Left renal cortex interstitium (tissue), 4 donors: ENCODE data around the gene NOL6. TPM values are rescaled to one million over a fixed set of nuclear protein-coding genes. Genes with fewer than 3 reads are reported as not detected.

Experiments used
- DNase-seq, 4 donors: peaks; one replicate each; pipeline ENCODE4 v3.0.0-alpha.2; 2013; ENCODE audit warnings: low read depth in 4 of 4, low spot score in 2 of 4, missing footprints in 1 of 4
- polyA plus RNA-seq, 4 donors: library from polyadenylated mRNA; unstranded; fragments of 120-200 nt; gene quantifications; one replicate each; pipeline ENCODE4 v1.2.1, GENCODE V29; 2013; ENCODE audit not compliant: insufficient read length in 4 of 4

NOL6 gene
- polyA plus RNA-seq, 4 donors, result 23.8 to 26.6 (median 25.9) TPM

GRCh38 chr9:33453286-33453860 is 20.4 kb downstream of the NOL6 start:
- DNase-seq, result no peak

- no peak for DNase-seq
Measured at GRCh38 chr9:33452828-33453271, 20.9 kb downstream of the NOL6 start.

- DNase-seq, result no peak
Measured at GRCh38 chr9:33450621-33451146, 23.0 kb downstream of the NOL6 start.

GRCh38 chr9:33449715-33450114 is 24.0 kb downstream of the NOL6 start:
- no peak for DNase-seq

- DNase-seq, result no peak
Measured at GRCh38 chr9:33447799-33448553, 25.7 kb downstream of the NOL6 start.

GRCh38 chr9:33446946-33447798 is 26.6 kb downstream of the NOL6 start, which contains the start of gene AQP3:
Gene AQP3 (minus strand): TSS chr9:33447593. CDS start chr9:33447530, 63 bp downstream.
- no peak for DNase-seq

GRCh38 chr9:33446240-33446945 is 27.3 kb downstream of the NOL6 start:
- no peak for DNase-seq

- no peak for DNase-seq
Measured at GRCh38 chr9:33445389-33446239, 28.1 kb downstream of the NOL6 start.

GRCh38 chr9:33443464-33444154 is 30.1 kb downstream of the NOL6 start:
- no peak for DNase-seq

- no peak for DNase-seq
Measured at GRCh38 chr9:33443047-33443446, 30.7 kb downstream of the NOL6 start.

GRCh38 chr9:33442125-33442524 is 31.6 kb downstream of the NOL6 start:
- DNase-seq, result no peak

- no peak for DNase-seq
Measured at GRCh38 chr9:33440609-33441008, 33.1 kb downstream of the NOL6 start.

GRCh38 chr9:33440204-33440603 is 33.5 kb downstream of the NOL6 start:
- DNase-seq, result no peak

- no peak for DNase-seq
Measured at GRCh38 chr9:33439731-33440130, 34.0 kb downstream of the NOL6 start.

GRCh38 chr9:33438926-33439680 is 34.6 kb downstream of the NOL6 start:
- no peak for DNase-seq

GRCh38 chr9:33437898-33438297 is 35.8 kb downstream of the NOL6 start:
- DNase-seq, result no peak

GRCh38 chr9:33437205-33437604 is 36.5 kb downstream of the NOL6 start:
- no peak for DNase-seq

GRCh38 chr9:33436445-33436844 is 37.3 kb downstream of the NOL6 start:
- no peak for DNase-seq
